ENCODE data around the gene TTC9B.

DNA sequence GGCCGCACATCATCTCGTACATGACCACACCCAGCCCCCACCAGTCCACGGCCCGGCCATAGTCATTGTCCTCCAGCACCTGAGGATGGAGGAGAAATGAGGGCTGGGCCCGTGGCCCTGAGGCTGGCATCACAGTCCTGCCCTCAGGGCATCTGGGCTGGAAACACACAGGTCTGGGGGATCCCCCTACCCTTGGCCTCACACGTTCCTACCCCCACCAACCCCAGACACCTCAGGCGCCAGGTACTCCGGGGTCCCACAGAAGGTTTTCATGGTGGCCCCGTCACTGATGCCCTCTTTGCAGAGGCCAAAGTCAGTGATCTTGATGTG lies 17.8 kb upstream of the TTC9B start:
- TF ChIP-seq, protein P1, sequence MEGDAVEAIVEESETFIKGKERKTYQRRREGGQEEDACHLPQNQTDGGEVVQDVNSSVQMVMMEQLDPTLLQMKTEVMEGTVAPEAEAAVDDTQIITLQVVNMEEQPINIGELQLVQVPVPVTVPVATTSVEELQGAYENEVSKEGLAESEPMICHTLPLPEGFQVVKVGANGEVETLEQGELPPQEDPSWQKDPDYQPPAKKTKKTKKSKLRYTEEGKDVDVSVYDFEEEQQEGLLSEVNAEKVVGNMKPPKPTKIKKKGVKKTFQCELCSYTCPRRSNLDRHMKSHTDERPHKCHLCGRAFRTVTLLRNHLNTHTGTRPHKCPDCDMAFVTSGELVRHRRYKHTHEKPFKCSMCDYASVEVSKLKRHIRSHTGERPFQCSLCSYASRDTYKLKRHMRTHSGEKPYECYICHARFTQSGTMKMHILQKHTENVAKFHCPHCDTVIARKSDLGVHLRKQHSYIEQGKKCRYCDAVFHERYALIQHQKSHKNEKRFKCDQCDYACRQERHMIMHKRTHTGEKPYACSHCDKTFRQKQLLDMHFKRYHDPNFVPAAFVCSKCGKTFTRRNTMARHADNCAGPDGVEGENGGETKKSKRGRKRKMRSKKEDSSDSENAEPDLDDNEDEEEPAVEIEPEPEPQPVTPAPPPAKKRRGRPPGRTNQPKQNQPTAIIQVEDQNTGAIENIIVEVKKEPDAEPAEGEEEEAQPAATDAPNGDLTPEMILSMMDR (IDR thresholded peaks at IDR 0.05): no peak
- no peak for TF ChIP-seq EP300 (IDR thresholded peaks at IDR 0.05)
- no peak for TF ChIP-seq POLR2A (IDR thresholded peaks at IDR 0.05; ENCODE audit: low read depth)
- TF ChIP-seq POLR2AphosphoS5 (IDR thresholded peaks at IDR 0.05): no peak
